ENCODE measurements around the gene SSBP3. TPM values are rescaled to one million over a fixed set of nuclear protein-coding genes. Genes with fewer than 3 reads are reported as not detected.

Gene SSBP3
- total RNA-seq, 1 experiment from 2014 or later, result 37.5 TPM

DNA sequence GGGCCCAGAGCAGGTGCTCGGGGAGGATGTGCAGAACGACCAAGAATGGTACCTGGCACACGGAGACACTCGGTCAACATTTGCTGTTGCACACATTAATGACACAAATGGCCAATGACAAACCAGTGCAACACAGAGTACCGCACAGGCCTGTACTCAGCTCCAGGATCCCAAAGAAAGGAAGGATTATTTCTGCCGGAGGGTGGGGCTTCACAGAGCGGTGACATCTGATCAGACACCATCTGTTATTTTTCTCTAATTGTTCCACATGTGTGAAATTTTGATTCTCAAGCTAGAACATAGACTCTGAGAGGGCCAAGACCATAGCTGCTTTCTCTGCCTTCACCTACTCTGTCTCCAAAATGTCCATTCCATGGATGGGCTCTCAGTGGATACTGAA is 105.8 kb downstream of the SSBP3 start (continued):
- TF ChIP-seq YY1 (IDR thresholded peaks at IDR 0.05; ENCODE audit: extremely low read depth, insufficient replicate concordance, low read depth, low read length), result no peak
- no peak for TF ChIP-seq JUND (IDR thresholded peaks at IDR 0.05)
- no peak for TF ChIP-seq SIN3A (IDR thresholded peaks at IDR 0.05; ENCODE audit: low read depth)
- TF ChIP-seq ELF1 (IDR thresholded peaks at IDR 0.05; ENCODE audit: borderline replicate concordance, low read depth), result no peak

DNA sequence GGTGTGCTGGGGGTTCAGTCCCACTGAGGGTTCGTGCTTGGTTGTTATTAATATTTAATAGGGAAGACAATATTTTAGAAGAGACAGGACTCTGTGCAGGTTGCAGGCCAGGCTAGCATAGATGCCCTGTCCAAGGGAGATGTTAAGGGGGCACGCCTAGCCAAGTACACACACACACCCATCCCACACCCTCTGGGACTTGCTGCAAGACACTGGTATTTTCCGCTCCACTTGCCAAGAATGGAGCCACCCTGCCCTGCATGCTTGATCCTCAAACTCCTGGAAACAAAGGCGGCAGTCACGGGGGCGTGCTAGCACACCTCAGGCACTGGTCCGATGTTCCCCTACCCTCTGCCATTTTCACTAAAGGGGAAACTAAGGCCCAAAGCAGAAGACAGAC is 107.2 kb downstream of the SSBP3 start:
- TF ChIP-seq, protein P1, sequence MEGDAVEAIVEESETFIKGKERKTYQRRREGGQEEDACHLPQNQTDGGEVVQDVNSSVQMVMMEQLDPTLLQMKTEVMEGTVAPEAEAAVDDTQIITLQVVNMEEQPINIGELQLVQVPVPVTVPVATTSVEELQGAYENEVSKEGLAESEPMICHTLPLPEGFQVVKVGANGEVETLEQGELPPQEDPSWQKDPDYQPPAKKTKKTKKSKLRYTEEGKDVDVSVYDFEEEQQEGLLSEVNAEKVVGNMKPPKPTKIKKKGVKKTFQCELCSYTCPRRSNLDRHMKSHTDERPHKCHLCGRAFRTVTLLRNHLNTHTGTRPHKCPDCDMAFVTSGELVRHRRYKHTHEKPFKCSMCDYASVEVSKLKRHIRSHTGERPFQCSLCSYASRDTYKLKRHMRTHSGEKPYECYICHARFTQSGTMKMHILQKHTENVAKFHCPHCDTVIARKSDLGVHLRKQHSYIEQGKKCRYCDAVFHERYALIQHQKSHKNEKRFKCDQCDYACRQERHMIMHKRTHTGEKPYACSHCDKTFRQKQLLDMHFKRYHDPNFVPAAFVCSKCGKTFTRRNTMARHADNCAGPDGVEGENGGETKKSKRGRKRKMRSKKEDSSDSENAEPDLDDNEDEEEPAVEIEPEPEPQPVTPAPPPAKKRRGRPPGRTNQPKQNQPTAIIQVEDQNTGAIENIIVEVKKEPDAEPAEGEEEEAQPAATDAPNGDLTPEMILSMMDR (IDR thresholded peaks at IDR 0.05 in 2 of 3, conservative IDR thresholded peaks at IDR 0.05 in 1 of 3; ENCODE audit: borderline replicate concordance in 1 of 3, insufficient read depth in 1 of 3, low read depth in 2 of 3, low read length in 2 of 3), result no peak
- TF ChIP-seq SRF (IDR thresholded peaks at IDR 0.05; ENCODE audit: low read depth) (no peak), EZH2phosphoT487 (IDR thresholded peaks at IDR 0.05; ENCODE audit: borderline replicate concordance) (no peak), JUND (IDR thresholded peaks at IDR 0.05) (no peak), FOSL1 (IDR thresholded peaks at IDR 0.05; ENCODE audit: low read depth) (no peak), POLR2A (IDR thresholded peaks at IDR 0.05; ENCODE audit: borderline replicate concordance, extremely low read depth, insufficient read depth, insufficient read length) (no peak), YY1 (IDR thresholded peaks at IDR 0.05; ENCODE audit: extremely low read depth, insufficient replicate concordance, low read depth, low read length) (no peak), RAD21 (IDR thresholded peaks at IDR 0.05; ENCODE audit: low read depth) (no peak), SP1 (IDR thresholded peaks at IDR 0.05; ENCODE audit: low read depth) (no peak), CEBPB (IDR thresholded peaks at IDR 0.05; ENCODE audit: low read depth) (no peak), ZFX (IDR thresholded peaks at IDR 0.05) (no peak), EZH2 (IDR thresholded peaks at IDR 0.05) (no peak), SIN3A (IDR thresholded peaks at IDR 0.05; ENCODE audit: low read depth) (no peak), POLR2AphosphoS5 (IDR thresholded peaks at IDR 0.05; ENCODE audit: low read depth, low read length) (no peak), ELF1 (IDR thresholded peaks at IDR 0.05; ENCODE audit: borderline replicate concordance, low read depth) (no peak)
- TF ChIP-seq, protein P2, sequence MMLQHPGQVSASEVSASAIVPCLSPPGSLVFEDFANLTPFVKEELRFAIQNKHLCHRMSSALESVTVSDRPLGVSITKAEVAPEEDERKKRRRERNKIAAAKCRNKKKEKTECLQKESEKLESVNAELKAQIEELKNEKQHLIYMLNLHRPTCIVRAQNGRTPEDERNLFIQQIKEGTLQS (IDR thresholded peaks at IDR 0.05), result no peak
- ChIA-PET POLR2A (no interaction called here), CTCF (no interaction called here), RAD21 (ENCODE audit: low non-redundant PET in 1 of 2, low total read pairs in 2 of 2, uncharacterized antibody in 2 of 2, unreplicated experiment in 2 of 2) (no interaction called here)
- no peak for DNase-seq (ENCODE audit: low read depth, low spot score)
- Histone ChIP-seq H3K4me2 (ENCODE audit: low read length) (no peak overlapping the region), H3K27ac (ENCODE audit: low read depth, low read length) (no peak overlapping the region), H3K4me3 (replicated peaks in 1 of 2; ENCODE audit: low read depth in 1 of 2, low read length in 2 of 2) (no peak overlapping the region), H3K27me3 (ENCODE audit: insufficient read depth, low read length) (no peaks in the 10 kb centered on the region), H3K79me2 (ENCODE audit: insufficient read depth, low read length) (no peaks in the 10 kb centered on the region), H3K36me3 (ENCODE audit: control insufficient read depth in 1 of 2, insufficient read depth in 2 of 2, low read length in 2 of 2) (no peaks in the 10 kb centered on the region), H2AFZ (ENCODE audit: low read depth, low read length, poor library complexity, severe bottlenecking) (no peak overlapping the region), H4K20me1 (ENCODE audit: insufficient read depth) (no peaks in the 10 kb centered on the region), H3K9me2 (ENCODE audit: insufficient read depth) (no peaks in the 10 kb centered on the region), H3K9me3 (ENCODE audit: control insufficient read depth in 1 of 2, insufficient read depth in 1 of 2, low read depth in 1 of 2, low read length in 2 of 2) (no peaks in the 10 kb centered on the region), H3K4me1 (ENCODE audit: control insufficient read depth in 1 of 2, insufficient read depth in 2 of 2, low read length in 2 of 2) (no peaks in the 10 kb centered on the region), H3K9ac (ENCODE audit: low read length) (no peak overlapping the region)
- BruUV-seq (replicated peaks), result no TSS peak
- no peak for ATAC-seq
- intact Hi-C loops (cut with micrococcal nuclease), result no loop called here
